HEK293T (cell line): ENCODE measurements around the gene CCDC127.

ENCODE experiments used
- ARNT ChIP-seq: fragments of 450-650 bp; IDR thresholded peaks from 2 replicates; pipeline ENCODE4 v1.6.1; 2017; ENCODE audit warnings: mild to moderate bottlenecking
- BHLHE40 ChIP-seq: fragments of 450-650 bp; IDR thresholded peaks from 2 replicates; pipeline ENCODE4 v1.6.1; 2016; ENCODE audit warnings: mild to moderate bottlenecking, moderate library complexity, borderline replicate concordance
- CTBP1 ChIP-seq: fragments of 450-650 bp; IDR thresholded peaks from 2 replicates; pipeline ENCODE4 v1.6.1; 2016; ENCODE audit warnings: borderline replicate concordance
- ELF4 ChIP-seq: fragments of 450-650 bp; IDR thresholded peaks from 2 replicates; pipeline ENCODE4 v1.6.1; 2017; ENCODE audit warnings: antibody characterized with exemption
- FOXA1 ChIP-seq: fragments of 450-650 bp; IDR thresholded peaks from 2 replicates; pipeline ENCODE4 v1.6.1; 2016; ENCODE audit warnings: mild to moderate bottlenecking
- FOXK2 ChIP-seq: fragments of 450-650 bp; IDR thresholded peaks from 2 replicates; pipeline ENCODE4 v1.6.1; 2016; ENCODE audit warnings: mild to moderate bottlenecking
- L3MBTL2 ChIP-seq: fragments of 450-650 bp; conservative IDR thresholded peaks from 2 replicates; pipeline ENCODE4 v1.6.1; 2016; ENCODE audit warnings: mild to moderate bottlenecking
- LEF1 ChIP-seq: fragments of 450-650 bp; IDR thresholded peaks from 2 replicates; pipeline ENCODE4 v1.6.1; 2017; ENCODE audit warnings: mild to moderate bottlenecking, borderline replicate concordance
- SP1 ChIP-seq: fragments of 450-650 bp; IDR thresholded peaks from 2 replicates; pipeline ENCODE4 v1.6.1; 2017
- SUZ12 ChIP-seq: fragments of 450-650 bp; IDR thresholded peaks from 2 replicates; pipeline ENCODE4 v1.6.1; 2016; ENCODE audit warnings: mild to moderate bottlenecking
- TARDBP ChIP-seq: fragments of 450-650 bp; IDR thresholded peaks from 2 replicates; pipeline ENCODE4 v1.6.1; 2016
- ZNF384 ChIP-seq: fragments of 450-650 bp; IDR thresholded peaks from 2 replicates; pipeline ENCODE4 v1.6.1; 2016

DNA sequence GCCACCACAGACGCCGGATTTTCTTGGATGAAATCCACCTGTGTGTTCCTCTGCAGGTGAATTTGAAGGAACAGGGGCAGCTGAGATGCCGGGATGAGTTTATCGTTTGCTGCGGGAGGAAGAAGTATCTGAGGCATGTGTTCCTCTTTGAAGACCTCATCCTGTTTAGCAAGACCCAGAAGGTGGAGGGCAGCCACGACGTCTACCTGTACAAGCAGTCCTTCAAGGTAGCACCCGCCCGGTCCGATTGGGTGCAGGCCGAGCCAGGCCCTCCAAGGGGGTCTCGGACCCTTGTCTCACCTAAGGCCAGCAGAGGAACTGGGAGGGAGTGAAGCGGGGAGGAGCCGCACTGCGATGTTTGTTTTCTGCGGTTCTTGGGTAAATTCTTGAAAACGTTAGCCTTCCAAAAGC is 45.1 kb downstream of the CCDC127 start:
- no peak for TF ChIP-seq SUZ12
- no peak for TF ChIP-seq FOXA1
- TF ChIP-seq CTBP1: no peak
- no peak for TF ChIP-seq L3MBTL2
- no peak for TF ChIP-seq LEF1
- TF ChIP-seq ELF4: no peak
- TF ChIP-seq BHLHE40: no peak
- no peak for TF ChIP-seq ARNT
- no peak for TF ChIP-seq TARDBP
- no peak for TF ChIP-seq SP1
- no peak for TF ChIP-seq FOXK2
- no peak for TF ChIP-seq ZNF384
